GM12878 (cell line): Measurements from ENCODE around the gene PIP4K2A. TPM values are rescaled to one million over a fixed set of nuclear protein-coding genes. Genes with fewer than 3 reads are reported as not detected.
"Not testable (repeated sequence)": the region's sequence is repeated elsewhere in the genome, so short reads cannot be mapped to it uniquely, and the experiment has no call there.

Source experiments
- ATAC-seq: fragments of 200-7000 bp; cut with Tn5 transposase; 3 replicates; pipeline ENCODE4 v1.9.1; 2020; ENCODE audit warnings: mild to moderate bottlenecking, moderate library complexity
- BruUV-seq: library from RNA; stranded (reverse); fragments of 400-500 nt; replicated peaks from 2 replicates; lab custom pipeline; 2021; lab: Mats Ljungman, UMichigan
- CTCF ChIA-PET: fragments of 300-600 bp; sonication (Branson Sonifier 250); formaldehyde crosslinking; extraction: SDS; loops from one replicate; lab custom pipeline; 2021; ENCODE audit warnings: inconsistent platforms; lab: Yijun Ruan, JAX
- POLR2A ChIA-PET: fragments of 350-600 bp; formaldehyde crosslinking; extraction: SDS; loops from one replicate; lab custom pipeline; 2021; ENCODE audit warnings: inconsistent platforms; lab: Charles Lee
- RAD21 ChIA-PET: fragments of 300-600 bp; sonication (Branson Sonifier 250); formaldehyde crosslinking; loops from one replicate; lab custom pipeline; 2023; ENCODE audit warnings: antibody characterized with exemption; ENCODE audit not compliant: unreplicated experiment; lab: Charles Lee
- SMC1A ChIA-PET: fragments of 300-600 bp; sonication (Branson Sonifier 250); formaldehyde crosslinking; loops from one replicate; lab custom pipeline; 2023; ENCODE audit not compliant: unreplicated experiment, uncharacterized antibody; lab: Charles Lee
- DNase-seq: peaks from one replicate; pipeline ENCODE4 v3.0.0-alpha.2; 2011; ENCODE audit warnings: low read depth, low spot score
- FAIRE-seq: peaks from 3 replicates; lab custom pipeline; 2011; peaks lifted over from hg19 to GRCh38; lab: Jason Lieb, UNC
- H2AFZ ChIP-seq: 2 replicates; pipeline ENCODE4 v1.6.0; 2011; ENCODE audit warnings: low read depth, low read length, control low read depth; ENCODE audit not compliant: control insufficient read depth
- H3K27ac ChIP-seq: 2 replicates; pipeline ENCODE4 v1.5.1; 2011; ENCODE audit warnings: control low read depth; ENCODE audit not compliant: control insufficient read depth, insufficient read depth
- H3K27me3 ChIP-seq, 2 experiments: replicated peaks in 1 of 2; 2 replicates each; pipeline versions ENCODE4 v1.6.0 to v1.6.1; 2011; ENCODE audit warnings: low read length in 1 of 2; ENCODE audit not compliant: control insufficient read depth in 2 of 2, insufficient read depth in 2 of 2
- H3K36me3 ChIP-seq, 2 experiments: 2 replicates each; pipeline ENCODE4 v1.5.1; 2011; ENCODE audit warnings: low read length in 1 of 2; ENCODE audit not compliant: control insufficient read depth in 2 of 2, insufficient read depth in 2 of 2
- H3K4me1 ChIP-seq: 2 replicates; pipeline ENCODE4 v1.6.1; 2011; ENCODE audit warnings: mild to moderate bottlenecking, low read length, moderate library complexity, mixed read lengths; ENCODE audit not compliant: control insufficient read depth, insufficient read depth
- H3K4me2 ChIP-seq: 2 replicates; pipeline ENCODE4 v1.6.0; 2011; ENCODE audit warnings: control low read depth; ENCODE audit not compliant: control insufficient read depth, insufficient read depth
- H3K4me3 ChIP-seq: fragments of 200-600 bp; sonication (generic); 2 replicates; pipeline ENCODE4 v1.5.1; 2016
- H3K79me2 ChIP-seq: 2 replicates; pipeline ENCODE4 v1.6.0; 2011; ENCODE audit warnings: low read length; ENCODE audit not compliant: control insufficient read depth, insufficient read depth
- H3K9ac ChIP-seq: 2 replicates; pipeline ENCODE4 v1.8.0; 2011; ENCODE audit warnings: low read length, control low read depth, mixed read lengths; ENCODE audit not compliant: control insufficient read depth, insufficient read depth
- H3K9me3 ChIP-seq: replicated peaks from 3 replicates; pipeline ENCODE4 v1.5.1; 2011; ENCODE audit warnings: mild to moderate bottlenecking, low read length; ENCODE audit not compliant: control insufficient read depth, insufficient read depth
- H4K20me1 ChIP-seq: 2 replicates; pipeline ENCODE4 v1.6.0; 2011; ENCODE audit not compliant: control insufficient read depth, insufficient read depth
- EGR1 ChIP-seq, 2 experiments: IDR thresholded peaks; 1 replicate in 1 of 2; 2 replicates in 1 of 2; pipeline ENCODE4 v1.6.1; 2011 to 2012; ENCODE audit warnings: low read depth in 2 of 2, low read length in 2 of 2, borderline replicate concordance in 1 of 2, mild to moderate bottlenecking in 1 of 2, moderate library complexity in 1 of 2
- ETV6 ChIP-seq, 2 experiments: fragments of 450-650 bp in 1 of 2; IDR thresholded peaks in 1 of 2; conservative IDR thresholded peaks in 1 of 2; 2 replicates each; pipeline ENCODE4 v1.6.1; 2014; ENCODE audit warnings: antibody characterized with exemption in 1 of 2, borderline replicate concordance in 1 of 2, low read depth in 1 of 2, mild to moderate bottlenecking in 1 of 2, moderate library complexity in 1 of 2
- IKZF2 ChIP-seq, 2 experiments: fragments of 450-650 bp; IDR thresholded peaks; 2 replicates each; pipeline ENCODE4 v1.6.1; 2017; ENCODE audit warnings: mild to moderate bottlenecking in 2 of 2, moderate library complexity in 2 of 2
- IRF4 ChIP-seq: IDR thresholded peaks from 2 replicates; pipeline ENCODE4 v1.6.1; 2011; ENCODE audit warnings: low read depth, low read length
- KDM1A ChIP-seq: fragments of 200-600 bp; sonication (generic); IDR thresholded peaks from 2 replicates; pipeline ENCODE4 v1.6.1; 2016; ENCODE audit warnings: borderline replicate concordance
- KLF5 ChIP-seq: fragments of 450-650 bp; IDR thresholded peaks from 2 replicates; pipeline ENCODE4 v1.6.1; 2014; ENCODE audit warnings: mild to moderate bottlenecking; ENCODE audit not compliant: partially characterized antibody
- REST ChIP-seq: IDR thresholded peaks from 2 replicates; pipeline ENCODE4 v1.6.1; 2012; ENCODE audit warnings: mild to moderate bottlenecking, low read depth, low read length
- SMAD1 ChIP-seq: fragments of 450-650 bp; IDR thresholded peaks from 2 replicates; pipeline ENCODE4 v1.6.1; 2018; ENCODE audit warnings: mild to moderate bottlenecking, low read depth; ENCODE audit not compliant: partially characterized antibody
- SMC3 ChIP-seq: IDR thresholded peaks from 2 replicates; pipeline ENCODE4 v1.6.1; 2011; ENCODE audit warnings: low read length, improper control_type of control experiment, borderline replicate concordance
- STAT1 ChIP-seq: fragments of 450-650 bp; conservative IDR thresholded peaks from 2 replicates; pipeline ENCODE4 v1.6.1; 2014; ENCODE audit warnings: antibody characterized with exemption, mild to moderate bottlenecking
- SUPT20H ChIP-seq: IDR thresholded peaks from 2 replicates; pipeline ENCODE4 v1.6.1; 2011; ENCODE audit warnings: low read depth, mild to moderate bottlenecking, low read length, moderate library complexity, borderline replicate concordance; ENCODE audit not compliant: control insufficient read depth
- SUZ12 ChIP-seq: fragments of 200-600 bp; sonication (generic); IDR thresholded peaks from one replicate; pipeline ENCODE4 v1.6.1; 2018; ENCODE audit warnings: antibody characterized with exemption, mild to moderate bottlenecking; ENCODE audit not compliant: unreplicated experiment
- TCF3 ChIP-seq: IDR thresholded peaks from 2 replicates; pipeline ENCODE4 v1.6.1; 2012; ENCODE audit warnings: low read depth, mild to moderate bottlenecking, low read length, borderline replicate concordance; ENCODE audit not compliant: insufficient read depth
- ZZZ3 ChIP-seq: IDR thresholded peaks from 2 replicates; pipeline ENCODE4 v1.6.1; 2011; ENCODE audit warnings: low read depth; ENCODE audit not compliant: control insufficient read depth, insufficient read length
- WGBS: methylation state at CpG from one replicate; pipeline ENCODE4 v1.1.6; 2016; ENCODE audit warnings: low lambda C conversion rate; ENCODE audit not compliant: insufficient replicate concordance, insufficient coverage; ENCODE audit errors: missing lambda C conversion rate; 5-methylcytosine and 5-hydroxymethylcytosine counted together
- in situ Hi-C: fragments of 300-500 bp; cut with MboI; formaldehyde crosslinking; loops from 9 replicates; pipeline ENCODE4 v1.14.3; 2018; ENCODE audit warnings: mixed read lengths
- intact Hi-C: fragments of 100-400 bp; cut with micrococcal nuclease; formaldehyde crosslinking; loops from one replicate; pipeline ENCODE4 v1.14.2; 2022; ENCODE audit not compliant: unreplicated experiment
- polyA plus RNA-seq, 11 experiments: library from polyadenylated mRNA; depleted of rRNA in 4 of 11; unstranded in 6 of 11; stranded (reverse) in 5 of 11; fragments of >200 nt; fragmentation: Nextera tagmentation in 4 of 11; fragmentation: Illumina TruSeq in 1 of 11; extraction: Ambion mirVana in 4 of 11; extraction: Trizol in 1 of 11; gene quantifications; 1 replicate in 1 of 11; 2 replicates in 10 of 11; pipeline versions ENCODE4 v1.2.1 to v1.2.3, GENCODE V29; 2011 to 2016; ENCODE audit warnings: inconsistent platforms in 2 of 11, missing spikeins in 2 of 11, low read depth in 1 of 11
- total RNA-seq, 4 experiments: library from RNA; depleted of rRNA in 3 of 4; stranded (reverse); fragments of >200 nt in 3 of 4; fragmentation: Illumina TruSeq in 1 of 4; extraction: Trizol in 1 of 4; gene quantifications; 2 replicates each; pipeline versions ENCODE4 v1.2.1 to v1.2.3, GENCODE V29; 2013 to 2021

Gene PIP4K2A
- total and polyA plus RNA-seq, 10 of the 15 experiments (the other 5 are each of a cell fraction or from before 2014, with no cell fraction given) = 54.3 to 139 (median 84.4) TPM

GRCh38 chr10:22500656-22501340, 213.6 kb downstream of the PIP4K2A start:
- intact Hi-C loops = no loop called here
- H3K4me1 ChIP-seq = peaks cover 6% of the 10 kb centered on the region; the same call in 1 of the 2 replicates
- H3K36me3 ChIP-seq = no peaks in the 10 kb centered on the region
- 80% methylated on average over 7 of the region's 7 CpGs for WGBS
- H3K79me2 ChIP-seq = no peaks in the 10 kb centered on the region
- no peak overlapping the region for H3K4me3 ChIP-seq
- DNase-seq (no peak), ATAC-seq (no peak), FAIRE-seq (no peak)
- H3K9ac ChIP-seq = no peak overlapping the region
- H2AFZ ChIP-seq = no peak overlapping the region
- in situ Hi-C loops = no loop called here
- ChIA-PET CTCF (interaction anchor here (1.0 kb wide), 1 partner anchor 512 kb away, joined by 3 read pairs; no protein-coding TSS in a partner anchor), POLR2A (no interaction called here), SMC1A (interaction anchor here (0.9 to 1.2 kb wide), 2 partner anchors 10 to 14 kb away, joined by 4 to 9 read pairs; no protein-coding TSS in a partner anchor), RAD21 (no interaction called here)
- no TSS peak for BruUV-seq
- H3K27me3 ChIP-seq = no peaks in the 10 kb centered on the region
- H3K27ac ChIP-seq = no peak overlapping the region
- TF ChIP-seq SUPT20H (no peak), IKZF2 (IDR thresholded peaks at IDR 0.05) (no peak), STAT1 (no peak), ETV6 (conservative IDR thresholded peaks at IDR 0.05 in 1 of 2, IDR thresholded peaks at IDR 0.05 in 1 of 2; ENCODE audit: borderline replicate concordance in 1 of 2, low read depth in 1 of 2) (no peak), TCF3 (no peak), ZZZ3 (no peak), SUZ12 (no peak), EGR1 (IDR thresholded peaks at IDR 0.05; ENCODE audit: borderline replicate concordance in 1 of 2, low read depth in 2 of 2, low read length in 2 of 2) (no peak), KDM1A (no peak), SMAD1 (no peak), REST (no peak), SMC3 (no peak), IRF4 (no peak), KLF5 (no peak)
- no peaks in the 10 kb centered on the region for H3K9me3 ChIP-seq
- no peaks in the 10 kb centered on the region for H4K20me1 ChIP-seq
- H3K4me2 ChIP-seq = no peak overlapping the region

- H2AFZ ChIP-seq, DNase-seq, H3K4me2 ChIP-seq, H3K79me2 ChIP-seq, H3K36me3 ChIP-seq, FAIRE-seq, H3K9ac ChIP-seq, ATAC-seq, in situ Hi-C loops, H3K4me1 ChIP-seq, BruUV-seq, RAD21 ChIA-PET, H3K27me3 ChIP-seq, H3K9me3 ChIP-seq, POLR2A ChIA-PET, H3K4me3 ChIP-seq, H4K20me1 ChIP-seq, H3K27ac ChIP-seq, intact Hi-C loops: not testable (repeated sequence)
- SMC1A ChIA-PET = interaction anchor here (0.9 kb wide), 1 partner anchor 9 kb away, joined by 4 read pairs; no protein-coding TSS in a partner anchor
- CTCF ChIA-PET = interaction anchor here (0.6 to 1.0 kb wide), 2 partner anchors 489 to 513 kb away, joined by 3 read pairs; no protein-coding TSS in a partner anchor
- 39% methylated on average over 2 of the region's 2 CpGs for WGBS
Observed at GRCh38 chr10:22499973-22500372, 214.4 kb downstream of the PIP4K2A start.
